ENCODE data around the gene LRP2. TPM values are rescaled to one million over a fixed set of nuclear protein-coding genes. Genes with fewer than 3 reads are reported as not detected.
"Not testable (repeated sequence)": the region's sequence is repeated elsewhere in the genome, so short reads cannot be mapped to it uniquely, and the experiment has no call there.

Gene LRP2
- total and polyA plus RNA-seq, 2 of the 8 experiments (the other 6 are each of a cell fraction or from before 2014, with no cell fraction given) = 2.0 to 2.9 TPM

GRCh38 chr2:169304689-169305088 lies 57.6 kb downstream of the LRP2 start:
- H3K4me1 ChIP-seq (replicated peaks in 1 of 4; ENCODE audit: control insufficient read depth in 3 of 4, insufficient read depth in 4 of 4, low read length in 3 of 4); FAIRE-seq; H3K56ac ChIP-seq (replicated peaks; ENCODE audit: insufficient read length, low read depth, low read length); H2AK5ac ChIP-seq (ENCODE audit: low read depth, low read length); H3K23me2 ChIP-seq (ENCODE audit: low read depth, low read length); H3K18ac ChIP-seq (ENCODE audit: extremely low read depth, low read length); H3K36me3 ChIP-seq (ENCODE audit: control insufficient read depth in 2 of 4, insufficient read depth in 4 of 4, low read length in 3 of 4); DNase-seq (ENCODE audit: low read depth in 1 of 2, low spot score in 2 of 2); H4K20me1 ChIP-seq (replicated peaks in 1 of 2; ENCODE audit: control insufficient read depth in 1 of 2, insufficient read depth in 2 of 2, low read length in 2 of 2); H3K4ac ChIP-seq (replicated peaks; ENCODE audit: insufficient read length, low read depth, low read length); H3K4me3 ChIP-seq (ENCODE audit: extremely low read depth in 1 of 4, insufficient read depth in 2 of 4, low read depth in 3 of 4, low read length in 4 of 4); H2BK15ac ChIP-seq (ENCODE audit: low read length); H4K91ac ChIP-seq (replicated peaks; ENCODE audit: insufficient read length, low read length); H3K79me2 ChIP-seq (ENCODE audit: control insufficient read depth in 1 of 2, insufficient read depth in 2 of 2, low read length in 2 of 2); H2AFZ ChIP-seq (ENCODE audit: low read length); H2BK120ac ChIP-seq (replicated peaks; ENCODE audit: low read depth, low read length); H4K5ac ChIP-seq (ENCODE audit: insufficient read length, low read depth, low read length); H3K4me2 ChIP-seq (ENCODE audit: insufficient read depth in 1 of 2, low read depth in 2 of 2, low read length in 2 of 2); H2BK5ac ChIP-seq (ENCODE audit: low read depth, low read length); H3K14ac ChIP-seq (ENCODE audit: insufficient read length); H3K23ac ChIP-seq (ENCODE audit: insufficient read length); H3K79me1 ChIP-seq (ENCODE audit: low read depth, low read length); POLR2A ChIA-PET (ENCODE audit: partially characterized antibody); H3K9me3 ChIP-seq (ENCODE audit: insufficient read depth in 2 of 2, low read depth in 1 of 2, low read length in 1 of 2); CTCF ChIA-PET (ENCODE audit: partially characterized antibody); H4K8ac ChIP-seq (ENCODE audit: extremely low read depth, insufficient read depth, low read length); H2BK12ac ChIP-seq (ENCODE audit: low read depth, low read length); H3K27me3 ChIP-seq (replicated peaks in 1 of 4; ENCODE audit: control insufficient read depth in 3 of 4, extremely low read depth in 1 of 4, insufficient read depth in 3 of 4, low read length in 3 of 4); H3K9ac ChIP-seq (replicated peaks in 1 of 4; ENCODE audit: extremely low read depth in 1 of 4, low read depth in 3 of 4, low read length in 3 of 4); H2BK20ac ChIP-seq (ENCODE audit: low read length); H3K27ac ChIP-seq (ENCODE audit: low read depth, low read length): not testable (repeated sequence)
- 81% methylated on average over 4 of the region's 4 CpGs; no CpG with 5 or more reads in 1 of the 2 experiments for WGBS, 2 experiments (ENCODE audit: extremely low coverage in 1 of 2, insufficient coverage in 1 of 2, insufficient read length in 1 of 2, insufficient replicate concordance in 2 of 2, low coverage in 1 of 2, low lambda C conversion rate in 2 of 2, missing lambda C conversion rate in 1 of 2)

All from H1 (cell line).